ENCODE results near the gene CARMIL1.

DNA sequence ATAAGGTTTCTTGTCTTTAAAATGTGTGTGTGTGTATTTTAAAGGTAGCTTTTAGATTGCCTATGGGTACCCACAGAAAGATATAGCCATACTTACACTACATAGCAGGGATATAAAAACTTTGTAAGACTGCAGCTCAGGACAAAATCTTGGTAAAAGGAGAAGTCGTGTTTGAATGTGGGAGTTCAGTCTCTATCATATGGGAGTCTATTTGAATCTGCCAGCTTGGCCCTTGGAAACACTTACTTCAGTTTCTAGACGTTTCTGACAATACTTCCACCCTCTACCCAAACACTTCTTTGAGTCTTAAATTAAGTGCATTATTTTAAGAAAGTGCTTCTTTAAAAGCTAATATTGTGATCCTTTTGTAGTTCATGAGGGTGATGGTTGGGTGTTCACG is 155.7 kb downstream of the CARMIL1 start:
- TF ChIP-seq ELF1 (IDR thresholded peaks at IDR 0.05) (no peak), EZH2phosphoT487 (IDR thresholded peaks at IDR 0.05; ENCODE audit: borderline replicate concordance, low read depth) (no peak), YY1 (IDR thresholded peaks at IDR 0.05; ENCODE audit: low read depth) (no peak), EP300 (IDR thresholded peaks at IDR 0.05; ENCODE audit: borderline replicate concordance in 1 of 2, low read depth in 1 of 2, low read length in 1 of 2) (no peak), SMC3 (IDR thresholded peaks at IDR 0.05; ENCODE audit: low read depth, low read length) (no peak), NFIC (IDR thresholded peaks at IDR 0.05; ENCODE audit: borderline replicate concordance) (no peak), FOXJ3 (CRISPR knock-in tag; IDR thresholded peaks at IDR 0.05) (no peak), RCOR1 (IDR thresholded peaks at IDR 0.05; ENCODE audit: low read length) (no peak), RFX5 (IDR thresholded peaks at IDR 0.05; ENCODE audit: low read length) (no peak), RAD21 (IDR thresholded peaks at IDR 0.05; ENCODE audit: low read length) (no peak)
- TF ChIP-seq, protein P1, sequence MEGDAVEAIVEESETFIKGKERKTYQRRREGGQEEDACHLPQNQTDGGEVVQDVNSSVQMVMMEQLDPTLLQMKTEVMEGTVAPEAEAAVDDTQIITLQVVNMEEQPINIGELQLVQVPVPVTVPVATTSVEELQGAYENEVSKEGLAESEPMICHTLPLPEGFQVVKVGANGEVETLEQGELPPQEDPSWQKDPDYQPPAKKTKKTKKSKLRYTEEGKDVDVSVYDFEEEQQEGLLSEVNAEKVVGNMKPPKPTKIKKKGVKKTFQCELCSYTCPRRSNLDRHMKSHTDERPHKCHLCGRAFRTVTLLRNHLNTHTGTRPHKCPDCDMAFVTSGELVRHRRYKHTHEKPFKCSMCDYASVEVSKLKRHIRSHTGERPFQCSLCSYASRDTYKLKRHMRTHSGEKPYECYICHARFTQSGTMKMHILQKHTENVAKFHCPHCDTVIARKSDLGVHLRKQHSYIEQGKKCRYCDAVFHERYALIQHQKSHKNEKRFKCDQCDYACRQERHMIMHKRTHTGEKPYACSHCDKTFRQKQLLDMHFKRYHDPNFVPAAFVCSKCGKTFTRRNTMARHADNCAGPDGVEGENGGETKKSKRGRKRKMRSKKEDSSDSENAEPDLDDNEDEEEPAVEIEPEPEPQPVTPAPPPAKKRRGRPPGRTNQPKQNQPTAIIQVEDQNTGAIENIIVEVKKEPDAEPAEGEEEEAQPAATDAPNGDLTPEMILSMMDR (IDR thresholded peaks at IDR 0.05) = no peak
- TF ChIP-seq, protein P2, sequence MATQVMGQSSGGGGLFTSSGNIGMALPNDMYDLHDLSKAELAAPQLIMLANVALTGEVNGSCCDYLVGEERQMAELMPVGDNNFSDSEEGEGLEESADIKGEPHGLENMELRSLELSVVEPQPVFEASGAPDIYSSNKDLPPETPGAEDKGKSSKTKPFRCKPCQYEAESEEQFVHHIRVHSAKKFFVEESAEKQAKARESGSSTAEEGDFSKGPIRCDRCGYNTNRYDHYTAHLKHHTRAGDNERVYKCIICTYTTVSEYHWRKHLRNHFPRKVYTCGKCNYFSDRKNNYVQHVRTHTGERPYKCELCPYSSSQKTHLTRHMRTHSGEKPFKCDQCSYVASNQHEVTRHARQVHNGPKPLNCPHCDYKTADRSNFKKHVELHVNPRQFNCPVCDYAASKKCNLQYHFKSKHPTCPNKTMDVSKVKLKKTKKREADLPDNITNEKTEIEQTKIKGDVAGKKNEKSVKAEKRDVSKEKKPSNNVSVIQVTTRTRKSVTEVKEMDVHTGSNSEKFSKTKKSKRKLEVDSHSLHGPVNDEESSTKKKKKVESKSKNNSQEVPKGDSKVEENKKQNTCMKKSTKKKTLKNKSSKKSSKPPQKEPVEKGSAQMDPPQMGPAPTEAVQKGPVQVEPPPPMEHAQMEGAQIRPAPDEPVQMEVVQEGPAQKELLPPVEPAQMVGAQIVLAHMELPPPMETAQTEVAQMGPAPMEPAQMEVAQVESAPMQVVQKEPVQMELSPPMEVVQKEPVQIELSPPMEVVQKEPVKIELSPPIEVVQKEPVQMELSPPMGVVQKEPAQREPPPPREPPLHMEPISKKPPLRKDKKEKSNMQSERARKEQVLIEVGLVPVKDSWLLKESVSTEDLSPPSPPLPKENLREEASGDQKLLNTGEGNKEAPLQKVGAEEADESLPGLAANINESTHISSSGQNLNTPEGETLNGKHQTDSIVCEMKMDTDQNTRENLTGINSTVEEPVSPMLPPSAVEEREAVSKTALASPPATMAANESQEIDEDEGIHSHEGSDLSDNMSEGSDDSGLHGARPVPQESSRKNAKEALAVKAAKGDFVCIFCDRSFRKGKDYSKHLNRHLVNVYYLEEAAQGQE (IDR thresholded peaks at IDR 0.05; ENCODE audit: low read depth, low read length) = no peak
- TF ChIP-seq, protein P3, sequence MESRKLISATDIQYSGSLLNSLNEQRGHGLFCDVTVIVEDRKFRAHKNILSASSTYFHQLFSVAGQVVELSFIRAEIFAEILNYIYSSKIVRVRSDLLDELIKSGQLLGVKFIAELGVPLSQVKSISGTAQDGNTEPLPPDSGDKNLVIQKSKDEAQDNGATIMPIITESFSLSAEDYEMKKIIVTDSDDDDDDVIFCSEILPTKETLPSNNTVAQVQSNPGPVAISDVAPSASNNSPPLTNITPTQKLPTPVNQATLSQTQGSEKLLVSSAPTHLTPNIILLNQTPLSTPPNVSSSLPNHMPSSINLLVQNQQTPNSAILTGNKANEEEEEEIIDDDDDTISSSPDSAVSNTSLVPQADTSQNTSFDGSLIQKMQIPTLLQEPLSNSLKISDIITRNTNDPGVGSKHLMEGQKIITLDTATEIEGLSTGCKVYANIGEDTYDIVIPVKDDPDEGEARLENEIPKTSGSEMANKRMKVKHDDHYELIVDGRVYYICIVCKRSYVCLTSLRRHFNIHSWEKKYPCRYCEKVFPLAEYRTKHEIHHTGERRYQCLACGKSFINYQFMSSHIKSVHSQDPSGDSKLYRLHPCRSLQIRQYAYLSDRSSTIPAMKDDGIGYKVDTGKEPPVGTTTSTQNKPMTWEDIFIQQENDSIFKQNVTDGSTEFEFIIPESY (IDR thresholded peaks at IDR 0.05; ENCODE audit: borderline replicate concordance, low read depth) = no peak
